Ascending aorta (tissue), 2 donors: ENCODE measurements around the gene CAMK2A. TPM values are rescaled to one million over a fixed set of nuclear protein-coding genes. Genes with fewer than 3 reads are reported as not detected.

Experiments
- DNase-seq, 2 donors: peaks; one replicate each; pipeline ENCODE4 v3.0.0-alpha.2; 2019; ENCODE audit warnings: low spot score in 2 of 2
- H3K27ac ChIP-seq, 2 donors: fragments of 200-600 bp; sonication (generic); one replicate each; pipeline ENCODE4 v1.5.1; 2016 to 2017; ENCODE audit warnings: mild to moderate bottlenecking in 1 of 2
- H3K27me3 ChIP-seq: fragments of 200-600 bp; sonication (generic); one replicate; pipeline ENCODE4 v1.5.1; 2017
- H3K36me3 ChIP-seq, 2 donors: fragments of 200-600 bp; sonication (generic); one replicate each; pipeline ENCODE4 v1.5.1; 2016
- H3K4me1 ChIP-seq, 2 donors: fragments of 200-600 bp; sonication (generic); one replicate each; pipeline ENCODE4 v1.5.1; 2016 to 2017; ENCODE audit warnings: mild to moderate bottlenecking in 1 of 2
- H3K4me3 ChIP-seq, 2 donors: fragments of 200-600 bp; sonication (generic); one replicate each; pipeline ENCODE4 v1.5.1; 2016 to 2017; ENCODE audit warnings: mild to moderate bottlenecking in 1 of 2
- H3K9me3 ChIP-seq, 2 donors: fragments of 200-600 bp; sonication (generic); one replicate each; pipeline ENCODE4 v1.5.1; 2016
- intact Hi-C: fragments of 100-400 bp; cut with DNase I; formaldehyde crosslinking; loops from one replicate; pipeline ENCODE4 v1.15.1; 2023
- total RNA-seq: library from RNA; depleted of rRNA; stranded (reverse); fragments of >200 nt; gene quantifications from one replicate; pipeline ENCODE4 v1.1.0, GENCODE V29; 2016
- TF ChIP-seq, protein P1 (sequence below), 3 experiments: fragments of 200-600 bp in 2 of 3; fragments of 450-650 bp in 1 of 3; sonication (generic) in 2 of 3; IDR thresholded peaks; one replicate each; pipeline ENCODE4 v1.5.1; 2016 to 2019; ENCODE audit warnings: antibody characterized with exemption in 3 of 3, mild to moderate bottlenecking in 1 of 3, moderate library complexity in 1 of 3

Gene CAMK2A
- total RNA-seq, 1 donor from 2014 or later: not detected

GRCh38 chr5:150261231-150261630, 28.3 kb downstream of the CAMK2A start:
- TF ChIP-seq, protein P1, sequence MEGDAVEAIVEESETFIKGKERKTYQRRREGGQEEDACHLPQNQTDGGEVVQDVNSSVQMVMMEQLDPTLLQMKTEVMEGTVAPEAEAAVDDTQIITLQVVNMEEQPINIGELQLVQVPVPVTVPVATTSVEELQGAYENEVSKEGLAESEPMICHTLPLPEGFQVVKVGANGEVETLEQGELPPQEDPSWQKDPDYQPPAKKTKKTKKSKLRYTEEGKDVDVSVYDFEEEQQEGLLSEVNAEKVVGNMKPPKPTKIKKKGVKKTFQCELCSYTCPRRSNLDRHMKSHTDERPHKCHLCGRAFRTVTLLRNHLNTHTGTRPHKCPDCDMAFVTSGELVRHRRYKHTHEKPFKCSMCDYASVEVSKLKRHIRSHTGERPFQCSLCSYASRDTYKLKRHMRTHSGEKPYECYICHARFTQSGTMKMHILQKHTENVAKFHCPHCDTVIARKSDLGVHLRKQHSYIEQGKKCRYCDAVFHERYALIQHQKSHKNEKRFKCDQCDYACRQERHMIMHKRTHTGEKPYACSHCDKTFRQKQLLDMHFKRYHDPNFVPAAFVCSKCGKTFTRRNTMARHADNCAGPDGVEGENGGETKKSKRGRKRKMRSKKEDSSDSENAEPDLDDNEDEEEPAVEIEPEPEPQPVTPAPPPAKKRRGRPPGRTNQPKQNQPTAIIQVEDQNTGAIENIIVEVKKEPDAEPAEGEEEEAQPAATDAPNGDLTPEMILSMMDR (IDR thresholded peaks at IDR 0.05): no peak
- intact Hi-C loops: no loop called here
- no peak overlapping the region for H3K27ac ChIP-seq
- H3K4me1 ChIP-seq: no peaks in the 10 kb centered on the region
- no peaks in the 10 kb centered on the region for H3K9me3 ChIP-seq
- H3K27me3 ChIP-seq: no peaks in the 10 kb centered on the region
- DNase-seq: no peak
- H3K36me3 ChIP-seq: no peaks in the 10 kb centered on the region
- H3K4me3 ChIP-seq: no peak overlapping the region

DNA sequence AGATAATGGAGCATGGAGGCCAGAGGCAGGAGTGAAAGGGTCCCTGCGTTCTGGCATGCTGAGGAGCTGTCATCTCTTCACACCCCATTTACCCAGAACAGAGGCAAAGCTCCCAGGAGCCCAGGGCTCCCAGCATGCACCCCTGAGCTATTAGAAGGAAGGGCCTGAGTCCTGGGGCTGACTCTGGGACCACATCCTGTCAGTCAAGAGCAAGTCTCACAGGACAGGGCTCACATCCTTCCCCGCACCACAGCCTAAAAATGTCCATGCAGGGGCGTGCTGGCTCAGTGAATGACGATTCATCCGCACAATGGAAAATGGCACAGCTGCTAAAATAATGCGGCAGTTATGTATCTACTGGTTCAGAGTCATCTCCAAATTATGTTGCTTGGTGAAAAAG, 31.4 kb downstream of the CAMK2A start:
- TF ChIP-seq, protein P1 (IDR thresholded peaks at IDR 0.05): no peak
- H3K36me3 ChIP-seq: no peaks in the 10 kb centered on the region
- H3K4me3 ChIP-seq: no peak overlapping the region
- no peaks in the 10 kb centered on the region for H3K27me3 ChIP-seq
- intact Hi-C loops: no loop called here
- no peak for DNase-seq
- H3K4me1 ChIP-seq: no peaks in the 10 kb centered on the region
- no peaks in the 10 kb centered on the region for H3K9me3 ChIP-seq
- no peak overlapping the region for H3K27ac ChIP-seq

GRCh38 chr5:150257424-150257823, 32.1 kb downstream of the CAMK2A start:
- DNase-seq: no peak
- TF ChIP-seq, protein P1 (IDR thresholded peaks at IDR 0.05): no peak
- intact Hi-C loops: no loop called here
- Histone ChIP-seq H3K27me3 (no peaks in the 10 kb centered on the region), H3K4me1 (no peaks in the 10 kb centered on the region), H3K36me3 (no peaks in the 10 kb centered on the region), H3K27ac (no peak overlapping the region), H3K9me3 (no peaks in the 10 kb centered on the region), H3K4me3 (no peak overlapping the region)

DNA sequence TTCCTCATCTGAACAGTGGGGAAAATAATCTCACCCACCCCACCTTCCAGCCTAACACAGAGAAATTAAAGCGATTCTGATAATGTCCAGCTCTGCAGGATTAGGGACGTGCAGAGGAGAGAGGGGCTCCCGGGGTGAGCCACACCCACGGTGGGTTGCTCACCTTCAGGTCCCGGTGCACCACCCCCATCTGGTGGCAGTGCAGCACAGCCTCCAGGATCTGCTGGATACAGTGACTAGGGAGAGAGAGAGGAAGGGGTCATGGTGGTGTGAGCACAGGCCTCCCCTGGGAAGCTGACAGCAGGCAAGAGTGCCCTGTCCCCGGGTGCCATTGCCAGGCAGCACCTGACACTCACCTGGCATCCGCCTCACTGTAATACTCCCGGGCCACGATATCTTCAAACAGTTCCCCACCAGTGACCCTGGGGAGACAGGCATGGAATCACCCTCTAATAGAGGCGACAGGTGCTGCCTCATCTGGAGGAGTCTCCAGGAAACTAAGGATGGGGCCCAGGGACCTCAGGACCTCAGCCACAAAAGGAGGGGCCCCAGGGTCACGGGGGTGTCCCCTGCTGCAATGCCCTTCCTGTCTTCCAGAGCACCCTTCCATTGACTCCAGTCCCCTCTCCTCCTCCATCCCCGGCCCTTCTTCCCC, 33.0 kb downstream of the CAMK2A start:
- Histone ChIP-seq H3K27ac (no peak overlapping the region), H3K36me3 (no peaks in the 10 kb centered on the region), H3K27me3 (no peaks in the 10 kb centered on the region), H3K9me3 (no peaks in the 10 kb centered on the region), H3K4me1 (no peaks in the 10 kb centered on the region), H3K4me3 (no peak overlapping the region)
- intact Hi-C loops: no loop called here
- DNase-seq: no peak
- TF ChIP-seq, protein P1 (IDR thresholded peaks at IDR 0.05): no peak

- no peak overlapping the region for H3K27ac ChIP-seq
- H3K27me3 ChIP-seq: no peaks in the 10 kb centered on the region
- no peaks in the 10 kb centered on the region for H3K36me3 ChIP-seq
- intact Hi-C loops: no loop called here
- no peak for DNase-seq
- TF ChIP-seq, protein P1 (IDR thresholded peaks at IDR 0.05): no peak
- no peaks in the 10 kb centered on the region for H3K4me1 ChIP-seq
- no peak overlapping the region for H3K4me3 ChIP-seq
- H3K9me3 ChIP-seq: no peaks in the 10 kb centered on the region
These were observed 33.7 kb downstream of the CAMK2A start for GRCh38 chr5:150255659-150256409.
